Right lobe of liver (tissue), 6 donors: ENCODE measurements around the gene R3HDM2. TPM values are rescaled to one million over a fixed set of nuclear protein-coding genes. Genes with fewer than 3 reads are reported as not detected.

ENCODE experiments used
- ATAC-seq, 4 donors: fragments of 200-7000 bp; cut with Tn5 transposase; one replicate each; pipeline ENCODE4 v1.9.1; 2020; ENCODE audit warnings: mild to moderate bottlenecking in 4 of 4, moderate library complexity in 4 of 4
- DNase-seq, 3 donors: peaks; one replicate each; pipeline ENCODE4 v3.0.0-alpha.2; 2020
- H3K27ac ChIP-seq, 3 donors: fragments of 200-600 bp; one replicate each; pipeline ENCODE4 v1.8.0; 2022
- H3K27me3 ChIP-seq, 2 donors: fragments of 200-600 bp; one replicate each; pipeline ENCODE4 v1.8.0; 2022
- H3K36me3 ChIP-seq, 4 donors: fragments of 200-600 bp; sonication (generic) in 1 of 4; one replicate each; pipeline versions ENCODE4 v1.5.1 to v1.8.0; 2017 to 2022; ENCODE audit warnings: control low read depth in 1 of 4
- H3K4me1 ChIP-seq, 4 donors: fragments of 200-600 bp; sonication (generic) in 1 of 4; one replicate each; pipeline versions ENCODE4 v1.5.1 to v1.8.0; 2017 to 2022; ENCODE audit warnings: control low read depth in 1 of 4
- H3K4me3 ChIP-seq, 3 donors: fragments of 200-600 bp; one replicate each; pipeline ENCODE4 v1.8.0; 2022
- H3K9me3 ChIP-seq, 4 donors: fragments of 200-600 bp; sonication (generic) in 1 of 4; one replicate each; pipeline versions ENCODE4 v1.5.1 to v1.8.0; 2017 to 2022; ENCODE audit warnings: control low read depth in 1 of 4
- POLR2A ChIP-seq: fragments of 450-650 bp; IDR thresholded peaks from one replicate; pipeline ENCODE4 v1.6.1; 2017; ENCODE audit warnings: antibody characterized with exemption, mild to moderate bottlenecking
- WGBS: methylation state at CpG from one replicate; pipeline ENCODE4 v1.1.6; 2018; ENCODE audit warnings: low coverage, low lambda C conversion rate; ENCODE audit not compliant: insufficient coverage; ENCODE audit errors: missing lambda C conversion rate; 5-methylcytosine and 5-hydroxymethylcytosine counted together
- intact Hi-C, 2 donors: fragments of 100-400 bp; cut with DNase I; formaldehyde crosslinking; loops; one replicate each; pipeline versions ENCODE4 v1.11.2 to v1.14.1; 2022
- total RNA-seq, 6 experiments: library from RNA; depleted of rRNA in 2 of 6; stranded (reverse); fragments of >200 nt in 2 of 6; fragmentation: NEBNext Ultra II Directional in 3 of 6; extraction: Animal tissue kit (Norgen Biotek cat#: 25700) in 3 of 6; gene quantifications; one replicate each; pipeline versions ENCODE4 v1.1.0 to v1.2.4, GENCODE V29; 2016 to 2023
- TF ChIP-seq, protein P1 (sequence below), 4 donors: fragments of 200-600 bp in 3 of 4; fragments of 450-650 bp in 1 of 4; IDR thresholded peaks; one replicate each; pipeline versions ENCODE4 v1.5.1 to v1.8.0; 2016 to 2022; ENCODE audit warnings: antibody characterized with exemption in 4 of 4, mild to moderate bottlenecking in 2 of 4
- donor health status: DM: no; HTN: yes; CAD: no.
- donor health status: DM: no; HTN: no; CAD: no.
- donor health status: DM: no; HTN: no; CAD: no.
- donor health status: DM: no; HTN: yes; CAD: no.
- donor health status: DM: no; HTN: yes; CAD: no.

Gene R3HDM2
- total RNA-seq, 6 experiments from 2014 or later = 25.3 to 48.0 (median 35.9) TPM

DNA sequence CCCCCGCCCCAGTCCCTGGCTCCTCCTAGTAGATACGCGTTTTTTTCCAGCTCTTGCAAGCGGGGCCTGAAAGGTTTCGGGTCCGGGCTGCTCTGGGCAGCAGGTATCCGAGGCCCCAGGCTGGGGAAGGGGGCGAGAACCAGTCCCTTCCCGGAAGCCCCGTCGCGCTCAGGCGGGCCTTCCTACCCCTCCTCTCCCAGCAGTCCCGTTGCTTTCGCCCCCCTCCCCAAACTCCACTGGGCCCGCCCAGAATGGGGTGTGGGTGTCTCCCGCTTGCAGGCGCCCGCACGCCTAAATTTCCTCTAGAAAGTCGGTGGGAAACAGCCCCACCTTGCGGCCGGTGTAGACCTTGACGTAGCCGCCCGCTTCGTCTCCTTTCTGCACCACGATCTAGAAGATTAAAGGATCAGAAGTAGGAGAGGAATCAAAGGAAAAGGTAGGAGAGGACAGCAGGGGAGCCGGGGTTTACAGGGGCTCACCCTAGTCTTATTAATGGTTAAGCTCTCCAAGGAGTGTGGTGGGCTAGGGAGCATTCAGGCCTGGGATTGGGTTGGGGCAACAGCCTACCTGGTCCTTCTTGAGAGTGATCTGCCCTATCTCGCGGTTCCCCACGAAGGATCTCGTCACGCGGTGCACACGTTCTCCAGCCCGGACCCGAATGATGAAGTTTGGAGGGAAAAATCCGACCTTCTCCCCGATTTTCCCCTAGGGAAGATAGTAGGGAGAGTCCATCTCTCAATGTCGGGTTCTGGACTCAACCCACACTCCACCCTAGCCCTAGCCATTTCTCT lies 187.1 kb downstream of the R3HDM2 start:
- ATAC-seq = peak; percentile 42 to 58 (median 53)
- peak; percentile 82 to 84 (median 83) for DNase-seq
- Histone ChIP-seq H3K36me3 (no peaks in the 10 kb centered on the region), H3K4me3 (peak overlapping the region; percentile 26 to 39 (median 37)), H3K4me1 (peaks cover 0 to 42% (median 16%) of the 10 kb centered on the region in 4 donors), H3K9me3 (no peaks in the 10 kb centered on the region), H3K27me3 (peaks cover 0 to 7% of the 10 kb centered on the region in 2 donors), H3K27ac (no peak overlapping the region)
- WGBS = 8% methylated on average over 22 of the region's 41 CpGs
- TF ChIP-seq, protein P1, sequence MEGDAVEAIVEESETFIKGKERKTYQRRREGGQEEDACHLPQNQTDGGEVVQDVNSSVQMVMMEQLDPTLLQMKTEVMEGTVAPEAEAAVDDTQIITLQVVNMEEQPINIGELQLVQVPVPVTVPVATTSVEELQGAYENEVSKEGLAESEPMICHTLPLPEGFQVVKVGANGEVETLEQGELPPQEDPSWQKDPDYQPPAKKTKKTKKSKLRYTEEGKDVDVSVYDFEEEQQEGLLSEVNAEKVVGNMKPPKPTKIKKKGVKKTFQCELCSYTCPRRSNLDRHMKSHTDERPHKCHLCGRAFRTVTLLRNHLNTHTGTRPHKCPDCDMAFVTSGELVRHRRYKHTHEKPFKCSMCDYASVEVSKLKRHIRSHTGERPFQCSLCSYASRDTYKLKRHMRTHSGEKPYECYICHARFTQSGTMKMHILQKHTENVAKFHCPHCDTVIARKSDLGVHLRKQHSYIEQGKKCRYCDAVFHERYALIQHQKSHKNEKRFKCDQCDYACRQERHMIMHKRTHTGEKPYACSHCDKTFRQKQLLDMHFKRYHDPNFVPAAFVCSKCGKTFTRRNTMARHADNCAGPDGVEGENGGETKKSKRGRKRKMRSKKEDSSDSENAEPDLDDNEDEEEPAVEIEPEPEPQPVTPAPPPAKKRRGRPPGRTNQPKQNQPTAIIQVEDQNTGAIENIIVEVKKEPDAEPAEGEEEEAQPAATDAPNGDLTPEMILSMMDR (IDR thresholded peaks at IDR 0.05) = peak; percentile 59 to 82 (median 78)
- no peak for TF ChIP-seq POLR2A
- intact Hi-C loops = loop anchor here in 1 of 2 donors (5.0 kb wide), 1 partner anchor 36 kb away; no protein-coding TSS in a partner anchor

DNA sequence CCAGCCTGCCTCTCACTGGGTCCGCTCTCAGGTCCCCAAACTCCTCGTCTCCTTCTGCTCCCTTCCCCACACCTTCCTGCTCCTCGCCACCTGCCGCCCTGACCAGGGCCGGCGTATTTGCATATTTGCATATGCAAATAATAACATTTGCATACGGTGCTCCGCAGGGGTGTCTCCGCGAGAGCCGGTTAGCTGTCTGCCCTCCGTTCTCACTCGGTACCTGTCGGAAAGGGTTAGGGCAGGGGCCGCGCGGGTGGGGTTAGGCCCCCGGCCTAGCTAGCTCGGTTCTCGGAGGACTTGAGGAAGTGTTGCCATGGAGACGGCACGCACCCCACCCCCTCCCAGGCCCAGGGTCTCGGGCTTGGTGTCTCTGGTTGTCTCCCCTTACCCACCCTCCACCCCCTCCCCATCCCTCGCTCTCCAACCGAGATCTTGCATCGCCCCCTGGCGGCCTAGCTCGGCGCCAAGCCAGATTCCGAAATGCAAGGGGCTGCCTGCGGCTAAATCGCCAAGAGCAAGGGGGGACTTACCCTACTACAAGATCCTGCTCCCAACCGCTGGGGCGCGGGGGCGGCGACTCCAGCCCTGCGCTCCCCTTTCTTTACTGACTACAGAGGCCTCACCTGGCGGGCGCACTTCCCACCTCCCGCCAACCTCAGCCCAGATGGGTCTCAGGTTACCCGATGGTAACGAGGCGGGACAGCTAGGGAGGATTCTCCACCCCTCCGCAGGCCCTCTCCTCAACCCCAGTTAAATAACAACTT lies 188.0 kb downstream of the R3HDM2 start:
- intact Hi-C loops = loop anchor here in 1 of 2 donors (5.0 kb wide), 1 partner anchor 36 kb away; no protein-coding TSS in a partner anchor
- H3K27me3 ChIP-seq = peaks cover 0 to 7% of the 10 kb centered on the region in 2 donors
- 0% methylated on average over 22 of the region's 45 CpGs for WGBS
- TF ChIP-seq POLR2A = no peak
- TF ChIP-seq, protein P1 (IDR thresholded peaks at IDR 0.05) = peak; percentile 33 to 51 (median 48)
- DNase-seq (peak in 2 of 3 donors; percentile 65 to 66), ATAC-seq (peak; percentile 6 to 27 (median 12))
- peaks cover 0 to 50% (median 16%) of the 10 kb centered on the region in 4 donors for H3K4me1 ChIP-seq
- H3K27ac ChIP-seq = no peak overlapping the region
- H3K4me3 ChIP-seq = peak overlapping the region; percentile 26 to 39 (median 37)
- no peaks in the 10 kb centered on the region for H3K9me3 ChIP-seq
- H3K36me3 ChIP-seq = no peaks in the 10 kb centered on the region

DNA sequence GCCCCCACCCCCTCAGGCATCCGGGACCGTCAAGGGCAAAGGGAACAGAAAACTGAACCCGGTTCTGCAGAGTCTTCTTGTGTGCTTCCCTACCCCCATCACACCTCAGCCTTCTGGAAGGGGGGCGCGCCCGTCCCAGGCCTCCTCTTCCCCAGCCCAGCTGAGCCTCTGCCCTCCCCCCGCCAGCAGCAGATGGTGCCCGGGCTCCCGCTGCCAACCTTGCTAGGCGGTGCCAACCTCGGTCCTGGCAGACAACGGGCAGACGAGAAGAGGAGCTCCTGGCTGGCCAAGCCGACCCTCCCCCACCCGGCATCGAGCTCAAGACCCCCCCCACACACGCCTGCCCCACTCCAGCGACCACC lies 188.5 kb downstream of the R3HDM2 start:
- Histone ChIP-seq H3K36me3 (no peaks in the 10 kb centered on the region), H3K27ac (no peak overlapping the region), H3K27me3 (peaks cover 0 to 7% of the 10 kb centered on the region in 2 donors), H3K4me3 (peak overlapping the region in 2 of 3 donors; percentile 37 to 39), H3K4me1 (peaks cover 0 to 51% (median 16%) of the 10 kb centered on the region in 4 donors), H3K9me3 (no peaks in the 10 kb centered on the region)
- under 1% methylated on average over 12 of the region's 18 CpGs for WGBS
- ATAC-seq (peak; percentile 6 to 30 (median 22)), DNase-seq (peak; percentile 68 to 85 (median 81))
- TF ChIP-seq POLR2A = no peak
- TF ChIP-seq, protein P1 (IDR thresholded peaks at IDR 0.05) = no peak
- intact Hi-C loops = loop anchor here in 1 of 2 donors (5.0 kb wide), 1 partner anchor 35 kb away; no protein-coding TSS in a partner anchor

DNA sequence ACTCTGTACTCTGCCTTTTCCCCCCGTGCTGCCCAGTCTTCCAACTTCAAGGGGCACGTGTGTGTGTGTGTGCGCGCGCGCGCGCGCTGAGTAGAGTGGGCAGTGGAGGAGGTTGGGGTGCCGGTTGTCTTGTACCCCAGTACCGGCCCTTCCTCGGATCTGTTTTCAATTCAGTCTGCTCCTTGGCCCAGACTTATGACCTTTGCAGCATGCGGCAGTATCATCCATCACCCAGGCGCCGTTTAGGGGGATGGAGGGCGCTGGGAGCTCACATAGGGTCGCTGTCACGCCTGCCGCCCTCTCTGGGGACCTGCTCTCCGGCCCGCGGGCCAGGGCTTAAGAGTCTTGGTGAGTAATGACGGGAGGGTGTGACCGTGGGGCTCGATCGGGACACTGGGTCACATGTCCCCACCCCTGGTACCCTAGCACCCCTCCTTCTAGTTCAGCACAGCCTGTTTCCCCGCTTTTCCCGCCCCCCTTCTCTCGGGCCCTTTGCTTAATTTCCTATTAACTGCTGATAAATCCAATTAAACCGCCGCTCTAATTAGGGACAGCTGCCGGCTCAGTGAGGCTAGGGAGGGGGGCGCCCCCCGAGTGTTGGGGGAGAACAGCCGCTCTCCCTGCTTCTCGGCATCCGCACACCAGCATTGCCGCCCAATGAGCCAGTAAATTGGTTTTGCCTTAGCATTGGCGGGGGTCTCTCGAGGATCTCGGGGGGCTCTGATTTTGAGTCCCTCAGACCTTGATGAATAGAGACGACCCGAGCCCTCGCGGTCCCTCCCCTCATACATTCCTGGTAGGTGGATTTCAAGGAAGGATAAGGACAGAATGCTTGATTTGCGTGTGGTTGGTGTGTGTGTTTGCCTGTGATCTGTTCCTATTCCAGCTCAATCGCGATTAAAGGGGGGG lies 189.2 kb downstream of the R3HDM2 start:
- H3K27me3 ChIP-seq = peaks cover 0 to 7% of the 10 kb centered on the region in 2 donors
- ATAC-seq (no peak), DNase-seq (no peak)
- H3K4me1 ChIP-seq = peaks cover 0 to 51% (median 16%) of the 10 kb centered on the region in 4 donors
- H3K27ac ChIP-seq = no peak overlapping the region
- no peaks in the 10 kb centered on the region for H3K36me3 ChIP-seq
- intact Hi-C loops = loop anchor here in 1 of 2 donors (5.0 kb wide), 1 partner anchor 34 kb away; no protein-coding TSS in a partner anchor
- TF ChIP-seq, protein P1 (IDR thresholded peaks at IDR 0.05) = no peak
- TF ChIP-seq POLR2A = no peak
- no peaks in the 10 kb centered on the region for H3K9me3 ChIP-seq
- H3K4me3 ChIP-seq = no peak overlapping the region
- 7% methylated on average over 21 of the region's 48 CpGs for WGBS
